ENCODE results near the gene EHBP1L1. TPM values are rescaled to one million over a fixed set of nuclear protein-coding genes. Genes with fewer than 3 reads are reported as not detected.

Gene EHBP1L1
- total and polyA plus RNA-seq, 4 donors = 49.8 to 154 (median 91.8) TPM

DNA sequence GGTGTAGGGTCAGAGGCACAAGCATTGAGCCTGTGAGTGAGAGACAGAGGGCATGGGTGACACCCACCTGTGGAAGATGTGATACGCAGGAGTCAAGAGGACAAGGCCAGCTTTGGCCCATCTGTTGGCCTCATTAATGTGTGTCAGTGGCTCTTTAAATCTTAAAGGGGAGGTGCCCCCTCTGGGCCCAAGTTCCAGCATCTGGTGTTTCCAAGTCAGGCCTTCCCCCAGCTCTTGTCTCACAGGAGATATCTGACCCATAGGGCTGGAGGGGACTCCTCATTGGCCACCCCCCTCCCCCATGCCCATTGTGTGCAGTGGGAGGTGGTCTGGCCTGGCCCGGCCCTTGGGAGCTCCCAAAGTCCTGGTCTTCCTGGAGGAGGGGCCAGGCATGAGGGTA is 10.8 kb downstream of the EHBP1L1 start:
- no peak overlapping the region for H3K9ac ChIP-seq (ENCODE audit: insufficient read depth in 1 of 2, low read length in 2 of 2)
- ATAC-seq (ENCODE audit: insufficient read depth, low FRiP score) (no peak), DNase-seq (no peak)
- no peaks in the 10 kb centered on the region for H3K9me3 ChIP-seq (ENCODE audit: control insufficient read depth in 4 of 4, insufficient read depth in 3 of 4, low read length in 3 of 4)
- peaks cover 0 to 11% (median 0%) of the 10 kb centered on the region in 5 donors for H3K4me1 ChIP-seq (ENCODE audit: control insufficient read depth in 5 of 5, insufficient read depth in 5 of 5, low read length in 5 of 5)
- H3K4me3 ChIP-seq = no peak overlapping the region
- 79% methylated on average over 2 of the region's 2 CpGs for whole genome bisulfite sequencing, 2 donors
- TF ChIP-seq CTCF (IDR thresholded peaks at IDR 0.05; ENCODE audit: control extremely low read depth, extremely low read depth) = no peak
- H3K27ac ChIP-seq (ENCODE audit: low read depth in 1 of 2, low read length in 1 of 2) = peak overlapping the region in 1 of 2 donors; percentile 49
- peaks cover 0 to 15% (median 3%) of the 10 kb centered on the region in 3 donors for H3K27me3 ChIP-seq (ENCODE audit: control insufficient read depth in 3 of 3, insufficient read depth in 3 of 3, low read length in 2 of 3)
- peaks cover 0 to 40% (median 13%) of the 10 kb centered on the region in 4 donors for H3K36me3 ChIP-seq (ENCODE audit: control insufficient read depth in 4 of 4, insufficient read depth in 4 of 4, low read length in 4 of 4)

DNA sequence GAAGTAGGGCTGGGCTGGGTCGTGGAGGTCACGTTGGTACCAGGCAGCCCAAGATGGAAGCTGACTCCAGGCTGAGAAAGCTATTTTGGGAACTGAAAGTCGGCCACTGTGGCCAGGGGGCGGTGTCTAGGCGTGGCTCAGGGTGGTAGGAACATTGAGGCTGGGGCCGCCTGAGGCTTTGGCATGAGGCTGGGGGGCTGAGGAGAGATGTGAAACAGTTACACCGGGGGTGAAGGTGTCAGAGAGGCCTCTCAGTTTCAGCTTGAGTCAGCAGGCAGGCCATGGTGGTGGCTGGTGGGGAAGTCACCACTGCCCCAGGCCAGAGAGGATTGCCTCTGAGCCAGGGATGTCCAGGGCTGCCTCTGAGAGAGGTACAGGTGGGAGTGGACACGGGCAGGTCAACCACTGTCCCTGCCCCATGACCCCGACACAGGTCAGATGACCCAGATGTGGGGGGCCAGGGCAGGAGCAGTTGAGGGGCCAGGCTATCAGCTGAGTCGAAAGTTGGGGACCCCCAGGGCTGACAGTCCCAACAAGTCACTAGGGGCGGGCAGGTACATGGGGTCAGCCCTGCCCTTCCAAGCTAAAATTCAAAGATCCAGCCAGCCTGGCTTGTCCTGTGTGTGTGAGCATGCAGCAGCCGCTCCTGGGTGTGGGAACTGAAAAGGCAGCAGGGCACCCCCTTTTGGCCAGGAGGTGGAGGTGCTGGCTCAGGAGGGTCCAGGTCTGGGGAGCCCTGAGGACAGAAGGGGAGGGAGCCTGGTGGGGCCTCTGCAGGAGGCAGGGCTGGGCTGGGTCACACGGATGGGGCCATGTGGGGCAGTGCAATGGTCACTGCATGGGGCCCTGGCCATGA is 12.6 kb downstream of the EHBP1L1 start:
- no peak overlapping the region for H3K4me3 ChIP-seq
- H3K27ac ChIP-seq (ENCODE audit: low read depth in 1 of 2, low read length in 1 of 2) = peak overlapping the region; percentile 49 to 77

DNA sequence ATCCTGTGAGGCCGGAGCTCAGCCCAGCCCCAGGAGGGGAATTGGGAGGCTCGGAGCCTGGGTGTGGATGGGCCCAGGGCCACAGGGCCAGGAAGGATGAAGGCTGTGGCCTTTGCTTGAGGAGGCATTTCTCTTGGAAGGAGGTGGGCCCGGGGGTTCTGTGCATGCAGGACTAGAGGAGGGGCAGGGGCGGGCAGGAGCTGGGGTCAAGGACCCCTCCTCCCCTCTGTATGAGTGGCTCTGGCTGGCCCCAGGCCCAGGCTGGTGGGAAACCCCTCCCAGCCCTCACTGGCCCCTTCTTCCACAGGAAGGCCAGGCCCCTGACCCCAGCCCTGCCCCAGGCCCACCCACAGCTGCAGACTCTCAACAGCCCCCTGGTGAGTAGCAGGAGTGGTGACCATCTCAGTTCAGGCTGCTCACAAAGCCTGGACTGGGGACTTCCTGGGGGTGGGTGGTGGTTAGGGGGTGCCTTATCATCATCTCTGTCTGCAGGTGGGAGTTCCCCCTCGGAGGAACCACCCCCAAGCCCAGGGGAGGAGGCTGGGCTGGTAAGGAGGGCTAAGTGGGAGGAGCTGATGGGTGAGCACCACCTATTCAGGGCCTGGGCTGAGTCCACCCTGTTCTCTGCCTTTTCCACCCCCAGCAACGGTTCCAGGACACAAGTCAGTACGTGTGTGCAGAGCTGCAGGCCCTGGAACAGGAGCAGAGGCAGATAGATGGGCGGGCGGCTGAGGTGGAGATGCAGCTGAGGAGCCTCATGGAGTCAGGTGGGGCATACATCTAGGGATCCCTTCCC is 13.8 kb downstream of the EHBP1L1 start:
- H3K36me3 ChIP-seq (ENCODE audit: control insufficient read depth in 4 of 4, insufficient read depth in 4 of 4, low read length in 4 of 4) = peaks cover 0 to 34% (median 9%) of the 10 kb centered on the region in 4 donors
- no peak overlapping the region for H3K9ac ChIP-seq (ENCODE audit: insufficient read depth in 1 of 2, low read length in 2 of 2)
- peaks cover 0 to 2% (median 0%) of the 10 kb centered on the region in 3 donors for H3K27me3 ChIP-seq (ENCODE audit: control insufficient read depth in 3 of 3, insufficient read depth in 3 of 3, low read length in 2 of 3)
- H3K27ac ChIP-seq (ENCODE audit: low read depth in 1 of 2, low read length in 1 of 2) = no peak overlapping the region
- no peak for TF ChIP-seq CTCF (IDR thresholded peaks at IDR 0.05; ENCODE audit: control extremely low read depth, extremely low read depth)
- peaks cover 0 to 13% (median 0%) of the 10 kb centered on the region in 5 donors for H3K4me1 ChIP-seq (ENCODE audit: control insufficient read depth in 5 of 5, insufficient read depth in 5 of 5, low read length in 5 of 5)
- 81 to 87% methylated on average over 9 of the region's 9 CpGs for WGBS, 2 donors
- ATAC-seq (ENCODE audit: insufficient read depth, low FRiP score) = no peak
- no peak for DNase-seq
- no peaks in the 10 kb centered on the region for H3K9me3 ChIP-seq (ENCODE audit: control insufficient read depth in 4 of 4, insufficient read depth in 3 of 4, low read length in 3 of 4)
- no peak overlapping the region for H3K4me3 ChIP-seq

More for the DNA sequence above, 12.6 kb downstream of the EHBP1L1 start:
- Histone ChIP-seq H3K27me3 (ENCODE audit: control insufficient read depth in 3 of 3, insufficient read depth in 3 of 3, low read length in 2 of 3) (peaks cover 0 to 12% (median 3%) of the 10 kb centered on the region in 3 donors), H3K36me3 (ENCODE audit: control insufficient read depth in 4 of 4, insufficient read depth in 4 of 4, low read length in 4 of 4) (peaks cover 0 to 38% (median 10%) of the 10 kb centered on the region in 4 donors), H3K4me1 (ENCODE audit: control insufficient read depth in 5 of 5, insufficient read depth in 5 of 5, low read length in 5 of 5) (peaks cover 0 to 16% (median 0%) of the 10 kb centered on the region in 5 donors), H3K9ac (ENCODE audit: insufficient read depth in 1 of 2, low read length in 2 of 2) (no peak overlapping the region), H3K9me3 (ENCODE audit: control insufficient read depth in 4 of 4, insufficient read depth in 3 of 4, low read length in 3 of 4) (no peaks in the 10 kb centered on the region)
- TF ChIP-seq CTCF (IDR thresholded peaks at IDR 0.05; ENCODE audit: control extremely low read depth, extremely low read depth) = no peak
- DNase-seq (no peak), ATAC-seq (ENCODE audit: insufficient read depth, low FRiP score) (peak; percentile 44)
- WGBS, 2 donors = 42 to 51% methylated on average over 13 of the region's 13 CpGs
